Erythroblast (primary cell): ENCODE data around the gene ADAMTS13.

ENCODE experiments used
- GATA1 ChIP-seq: IDR thresholded peaks from 2 replicates; pipeline ENCODE4 v1.6.1; 2011; ENCODE audit warnings: low read depth, mild to moderate bottlenecking, control low read depth, low read length, moderate library complexity
- POLR2A ChIP-seq: IDR thresholded peaks from 2 replicates; pipeline ENCODE4 v1.6.1; 2011; ENCODE audit warnings: mild to moderate bottlenecking, low read length

- TF ChIP-seq POLR2A, result no peak
- no peak for TF ChIP-seq GATA1
Observed at GRCh38 chr9:133492061-133493021, 70.2 kb downstream of the ADAMTS13 start.
